Esophagus squamous epithelium (tissue), 5 donors: ENCODE results near the gene PTPN5. TPM values are rescaled to one million over a fixed set of nuclear protein-coding genes. Genes with fewer than 3 reads are reported as not detected.
"Not testable (repeated sequence)": the region's sequence is repeated elsewhere in the genome, so short reads cannot be mapped to it uniquely, and the experiment has no call there.

Experiments used
- DNase-seq: peaks from one replicate; lab custom pipeline; 2025; lab: John Stamatoyannopoulos, UW
- H3K27ac ChIP-seq, 4 donors: fragments of 200-600 bp; sonication (generic); one replicate each; pipeline ENCODE4 v1.5.1; 2016 to 2019; ENCODE audit warnings: mild to moderate bottlenecking in 1 of 4
- H3K27me3 ChIP-seq, 4 donors: fragments of 200-600 bp; sonication (generic); 1 replicate in 3 of 4; 2 replicates in 1 of 4; pipeline versions ENCODE4 v1.5.1 to v1.6.0; 2017 to 2021; ENCODE audit warnings: antibody characterized with exemption in 1 of 4
- H3K36me3 ChIP-seq, 3 donors: fragments of 200-600 bp; sonication (generic); one replicate each; pipeline ENCODE4 v1.5.1; 2016 to 2019
- H3K4me1 ChIP-seq, 3 donors: fragments of 200-600 bp; sonication (generic); one replicate each; pipeline ENCODE4 v1.5.1; 2017 to 2019
- H3K4me3 ChIP-seq, 4 donors: fragments of 200-600 bp; sonication (generic); 1 replicate in 3 of 4; 2 replicates in 1 of 4; pipeline ENCODE4 v1.5.1; 2016 to 2019; ENCODE audit warnings: mild to moderate bottlenecking in 2 of 4, moderate library complexity in 1 of 4
- H3K9me3 ChIP-seq, 3 donors: fragments of 200-600 bp; sonication (generic); one replicate each; pipeline ENCODE4 v1.5.1; 2016 to 2019
- CTCF ChIP-seq, 6 experiments: fragments of 450-650 bp in 4 of 6; fragments of 200-600 bp in 2 of 6; sonication (generic) in 2 of 6; IDR thresholded peaks; one replicate each; pipeline ENCODE4 v1.5.1; 2016 to 2019; ENCODE audit warnings: antibody characterized with exemption in 6 of 6, mild to moderate bottlenecking in 4 of 6, moderate library complexity in 4 of 6
- POLR2A ChIP-seq, 4 donors: fragments of 450-650 bp; IDR thresholded peaks; one replicate each; pipeline ENCODE4 v1.6.1; 2017; ENCODE audit warnings: antibody characterized with exemption in 4 of 4, mild to moderate bottlenecking in 4 of 4, moderate library complexity in 3 of 4
- WGBS, 2 donors: methylation state at CpG; one replicate each; pipeline ENCODE4 v1.1.5; 2018; 5-methylcytosine and 5-hydroxymethylcytosine counted together
- intact Hi-C: fragments of 100-400 bp; cut with DNase I; formaldehyde crosslinking; loops from one replicate; pipeline ENCODE4 v1.15.0; 2022
- total RNA-seq, 4 donors: library from RNA; depleted of rRNA; stranded (reverse); fragments of >200 nt; gene quantifications; one replicate each; pipeline ENCODE4 v1.1.0, GENCODE V29; 2016
- donor health status: DM: yes; HTN: yes; CAD: no.

PTPN5 gene
- total RNA-seq = under 1 TPM; 0.18 to 0.95 (median 0.58) TPM

- DNase-seq = no peak
- 0% methylated on average over 3 to 5 of the region's 94 CpGs for WGBS, 2 donors
- intact Hi-C loops = no loop called here
- H3K27me3 ChIP-seq = peaks cover 7 to 88% (median 10%) of the 10 kb centered on the region in 4 donors
- no peak within 1 kb of the TSS for H3K27ac ChIP-seq
- peaks cover 7 to 19% (median 10%) of the 10 kb centered on the region in 3 donors for H3K4me1 ChIP-seq
- no peaks in the 10 kb centered on the region for H3K9me3 ChIP-seq
- no peaks in the 10 kb centered on the region for H3K36me3 ChIP-seq
- TF ChIP-seq POLR2A (IDR thresholded peaks at IDR 0.05) (no peak), CTCF (IDR thresholded peaks at IDR 0.05) (no peak)
- peak within 1 kb of the TSS; percentile 5 to 54 (median 26) for H3K4me3 ChIP-seq
These were observed at the start of gene PTPN5 for GRCh38 chr11:18791207-18791968. Gene PTPN5, minus strand, starts transcription at chr11:18791798. Its CDS starts 19,840 bp downstream, at chr11:18771958.

- Histone ChIP-seq H3K4me1 (no peaks in the 10 kb centered on the region), H3K4me3 (no peak overlapping the region), H3K27me3 (peaks cover 0 to 19% (median 0%) of the 10 kb centered on the region in 4 donors), H3K9me3 (peaks cover 0 to 8% (median 0%) of the 10 kb centered on the region in 3 donors), H3K27ac (no peak overlapping the region), H3K36me3 (no peaks in the 10 kb centered on the region)
- no peak for TF ChIP-seq POLR2A (IDR thresholded peaks at IDR 0.05)
- TF ChIP-seq CTCF (IDR thresholded peaks at IDR 0.05) = no peak
- intact Hi-C loops = no loop called here
- WGBS, 2 donors = 50 to 52% methylated on average over 1 to 2 of the region's 2 CpGs
- DNase-seq = no peak
These were observed 44.8 kb upstream of the PTPN5 start for GRCh38 chr11:18836417-18836816.

- Histone ChIP-seq H3K27ac (no peak overlapping the region), H3K27me3 (peaks cover 0 to 19% (median 0%) of the 10 kb centered on the region in 4 donors), H3K9me3 (no peaks in the 10 kb centered on the region), H3K4me1 (no peaks in the 10 kb centered on the region), H3K36me3 (no peaks in the 10 kb centered on the region), H3K4me3 (no peak overlapping the region)
- 59 to 77% methylated on average over 3 to 5 of the region's 5 CpGs for WGBS, 2 donors
- intact Hi-C loops = no loop called here
- TF ChIP-seq POLR2A (IDR thresholded peaks at IDR 0.05) = no peak
- no peak for TF ChIP-seq CTCF (IDR thresholded peaks at IDR 0.05)
- DNase-seq = no peak
These were observed 43.3 kb upstream of the PTPN5 start for GRCh38 chr11:18834754-18835466.

- H3K4me1 ChIP-seq, intact Hi-C loops, H3K36me3 ChIP-seq, H3K27ac ChIP-seq, H3K4me3 ChIP-seq, DNase-seq, H3K9me3 ChIP-seq, H3K27me3 ChIP-seq: not testable (repeated sequence)
- 13 to 17% methylated on average over 1 of the region's 1 CpG for WGBS, 2 donors
These were observed 28.6 kb upstream of the PTPN5 start for GRCh38 chr11:18820160-18820559.

- Histone ChIP-seq H3K36me3 (no peaks in the 10 kb centered on the region), H3K27ac (no peak overlapping the region), H3K4me3 (no peak overlapping the region), H3K27me3 (peaks cover 0 to 36% (median 0%) of the 10 kb centered on the region in 4 donors), H3K9me3 (no peaks in the 10 kb centered on the region), H3K4me1 (no peaks in the 10 kb centered on the region)
- no peak for TF ChIP-seq POLR2A (IDR thresholded peaks at IDR 0.05)
- TF ChIP-seq CTCF (IDR thresholded peaks at IDR 0.05) = no peak
- DNase-seq = no peak
- intact Hi-C loops = no loop called here
- WGBS, 2 donors = 34 to 49% methylated on average over 4 of the region's 4 CpGs
These were observed 12.8 kb upstream of the PTPN5 start for GRCh38 chr11:18804199-18804999.
